ENCODE measurements around the gene PCNX2. TPM values are rescaled to one million over a fixed set of nuclear protein-coding genes. Genes with fewer than 3 reads are reported as not detected.

PCNX2 gene
- total and polyA plus RNA-seq, 2 of the 8 experiments (the other 6 are each of a cell fraction or from before 2014, with no cell fraction given) = 46.1 to 57.6 TPM

- TF ChIP-seq TAF1 (IDR thresholded peaks at IDR 0.05; ENCODE audit: low read depth, low read length) (no peak), FOSL1 (IDR thresholded peaks at IDR 0.05; ENCODE audit: insufficient read depth, low read depth, low read length) (no peak)
Observed at GRCh38 chr1:233217832-233218231, 77.7 kb downstream of the PCNX2 start (continued).
